ENCODE data around the gene LGALS7B.

DNA sequence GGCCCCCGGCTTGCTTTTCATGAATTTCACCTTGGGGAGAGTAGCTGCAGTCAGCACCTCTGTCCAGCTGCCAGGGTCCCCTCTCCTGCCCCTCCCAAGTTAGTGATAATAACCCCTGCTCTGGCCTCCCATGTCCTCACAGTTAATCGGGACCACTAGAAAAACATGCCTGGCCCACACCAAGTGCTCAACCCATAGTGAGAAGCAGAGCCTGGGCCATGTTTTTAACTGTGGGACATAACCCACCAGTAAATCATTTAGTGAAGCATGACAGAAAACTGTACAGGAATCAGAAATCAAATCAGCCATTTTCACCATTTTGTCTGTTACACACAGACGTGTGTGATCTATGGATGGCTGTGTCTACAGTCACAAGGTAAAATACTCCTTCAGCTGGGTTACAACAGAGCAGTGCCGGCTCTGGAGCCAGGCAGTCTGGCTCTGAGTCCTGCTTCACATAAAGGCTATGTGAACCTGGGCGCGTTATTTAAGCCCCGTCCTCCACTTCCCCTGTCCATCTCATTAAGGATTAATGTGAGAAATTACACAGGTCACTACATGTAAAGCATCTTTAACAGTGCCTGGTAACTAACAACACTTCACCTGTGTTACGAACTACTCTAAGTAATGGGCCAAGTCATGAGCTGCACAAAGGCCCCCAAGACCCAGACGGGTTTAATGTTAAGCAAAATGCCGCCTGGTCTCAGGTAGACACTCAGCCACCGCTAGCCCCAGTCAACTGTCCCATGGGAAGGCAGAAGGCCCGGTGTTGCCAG is 50.2 kb downstream of the LGALS7B start:
- TF ChIP-seq CTCF (IDR thresholded peaks at IDR 0.05) = no peak
- TF ChIP-seq RELA (CRISPR knock-in tag; IDR thresholded peaks at IDR 0.05; ENCODE audit: borderline replicate concordance) = no peak
- no peak for TF ChIP-seq NR2C2 (CRISPR knock-in tag; IDR thresholded peaks at IDR 0.05)
- TF ChIP-seq, protein P1, sequence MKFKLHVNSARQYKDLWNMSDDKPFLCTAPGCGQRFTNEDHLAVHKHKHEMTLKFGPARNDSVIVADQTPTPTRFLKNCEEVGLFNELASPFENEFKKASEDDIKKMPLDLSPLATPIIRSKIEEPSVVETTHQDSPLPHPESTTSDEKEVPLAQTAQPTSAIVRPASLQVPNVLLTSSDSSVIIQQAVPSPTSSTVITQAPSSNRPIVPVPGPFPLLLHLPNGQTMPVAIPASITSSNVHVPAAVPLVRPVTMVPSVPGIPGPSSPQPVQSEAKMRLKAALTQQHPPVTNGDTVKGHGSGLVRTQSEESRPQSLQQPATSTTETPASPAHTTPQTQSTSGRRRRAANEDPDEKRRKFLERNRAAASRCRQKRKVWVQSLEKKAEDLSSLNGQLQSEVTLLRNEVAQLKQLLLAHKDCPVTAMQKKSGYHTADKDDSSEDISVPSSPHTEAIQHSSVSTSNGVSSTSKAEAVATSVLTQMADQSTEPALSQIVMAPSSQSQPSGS (CRISPR knock-in tag; IDR thresholded peaks at IDR 0.05; ENCODE audit: borderline replicate concordance, low read depth) = no peak
- TF ChIP-seq PREB (CRISPR knock-in tag; IDR thresholded peaks at IDR 0.05; ENCODE audit: borderline replicate concordance) = no peak
- no peak for TF ChIP-seq FOXJ3 (CRISPR knock-in tag; IDR thresholded peaks at IDR 0.05; ENCODE audit: borderline replicate concordance)
